ENCODE data around the gene ITPRIP.
A peak's percentile ranks its signal among the peaks of the same experiment; 100 is the strongest.

The ITPRIP gene

DNA sequence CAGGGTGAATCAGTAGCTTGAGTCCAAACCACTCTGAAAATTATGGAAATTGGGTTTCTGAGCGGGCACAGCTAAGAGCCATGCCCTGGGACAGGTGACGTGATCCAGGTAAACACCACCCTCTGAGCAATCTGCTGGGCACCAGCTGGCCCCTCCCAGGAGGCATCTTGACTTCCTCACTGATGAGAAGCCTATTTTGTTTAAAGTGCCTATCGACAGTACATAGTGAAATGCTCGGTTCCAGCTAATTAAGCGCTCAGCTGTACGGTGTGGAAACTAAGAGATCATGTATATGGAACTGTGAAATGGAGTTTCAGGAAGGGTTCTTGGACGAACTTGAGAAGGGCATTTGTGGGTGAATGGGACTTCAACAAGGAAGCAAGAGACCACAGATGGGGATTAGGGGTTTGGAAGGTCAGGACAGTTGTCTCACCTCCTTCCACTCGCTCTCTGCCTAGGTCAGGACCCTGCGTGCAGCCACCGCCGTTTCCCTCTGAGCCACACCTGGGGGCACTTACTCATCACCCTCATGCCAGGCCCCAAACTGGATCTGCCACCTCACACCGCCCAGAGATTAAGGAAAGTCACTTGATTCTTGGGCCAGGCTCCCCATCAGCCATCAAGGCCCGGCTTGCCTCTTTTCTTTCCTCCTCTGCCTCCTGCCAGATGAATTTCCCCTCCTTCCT, 3.2 kb downstream of the ITPRIP start:
- peak overlapping the region; percentile 98 for H3K4me3 ChIP-seq (ENCODE audit: low read depth, low read length)
- peak; percentile 42 for DNase-seq (ENCODE audit: low read depth)
- no peak for TF ChIP-seq CTCF (conservative IDR thresholded peaks at IDR 0.05; ENCODE audit: low read depth, low read length)

DNA sequence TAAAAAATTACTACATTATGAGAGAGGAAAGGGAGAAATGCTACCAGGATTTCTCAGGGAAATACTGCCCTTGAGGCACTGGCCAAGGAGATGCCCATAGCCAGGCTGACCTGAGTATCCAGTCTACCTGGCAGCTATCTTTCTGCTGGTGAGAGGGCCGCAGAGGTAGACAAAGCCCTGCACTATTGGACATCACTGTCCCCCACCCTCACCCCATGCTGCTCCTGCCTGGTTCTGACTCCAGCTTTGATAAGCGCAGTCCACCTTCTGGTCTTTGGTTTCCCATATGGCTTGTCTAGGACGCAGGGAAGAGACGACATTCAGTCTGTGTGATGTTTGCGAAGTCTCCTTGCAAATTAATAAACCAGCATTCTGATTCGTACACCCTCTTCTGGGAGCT, 3.7 kb downstream of the ITPRIP start:
- H3K4me3 ChIP-seq (ENCODE audit: low read depth, low read length), result peak overlapping the region; percentile 98
- no peak for TF ChIP-seq CTCF (conservative IDR thresholded peaks at IDR 0.05; ENCODE audit: low read depth, low read length)
- no peak for DNase-seq (ENCODE audit: low read depth)

- H3K4me3 ChIP-seq (ENCODE audit: low read depth, low read length), result peak overlapping the region; percentile 25
- no peak for TF ChIP-seq CTCF (conservative IDR thresholded peaks at IDR 0.05; ENCODE audit: low read depth, low read length)
- peak; percentile 28 for DNase-seq (ENCODE audit: low read depth)
These were observed 4.4 kb downstream of the ITPRIP start for GRCh38 chr10:104333728-104334373.

DNA sequence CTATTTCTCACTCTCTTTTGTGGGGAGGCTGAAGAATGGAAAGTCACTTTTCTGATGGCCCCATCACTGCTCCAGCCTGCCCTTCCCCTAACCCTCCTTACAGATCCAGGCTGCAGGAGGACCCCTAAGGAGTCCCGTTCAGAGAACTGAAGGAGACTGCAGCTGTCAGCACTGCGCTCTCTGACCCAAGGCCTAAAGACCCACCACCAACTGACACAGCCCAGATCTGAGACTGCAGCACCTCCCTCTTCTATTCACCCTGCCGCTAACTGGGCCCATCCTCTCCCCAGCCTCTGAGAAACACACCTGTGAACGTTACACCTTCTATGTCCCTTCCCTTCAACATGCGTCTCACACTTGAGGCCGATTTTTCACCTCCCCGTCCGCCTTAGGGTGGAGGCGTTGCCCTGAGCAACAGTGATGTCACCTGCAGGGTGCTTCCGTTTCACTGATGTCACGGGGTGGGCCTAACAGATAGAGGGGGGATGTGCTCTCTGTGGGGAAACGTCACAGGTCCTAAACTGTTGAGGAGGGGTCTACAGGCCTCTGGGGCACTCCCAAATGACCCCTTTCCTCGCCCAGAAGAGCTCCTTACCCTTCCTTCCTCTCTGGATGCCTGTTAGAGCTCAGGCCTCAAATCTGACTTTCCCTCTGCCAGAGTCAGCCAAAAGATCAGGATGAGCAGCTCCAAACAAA, 5.1 kb downstream of the ITPRIP start:
- peak; percentile 60 for DNase-seq (ENCODE audit: low read depth)
- H3K4me3 ChIP-seq (ENCODE audit: low read depth, low read length), result peak overlapping the region; percentile 1
- no peak for TF ChIP-seq CTCF (conservative IDR thresholded peaks at IDR 0.05; ENCODE audit: low read depth, low read length)

GRCh38 chr10:104332243-104333031, 5.8 kb downstream of the ITPRIP start:
- TF ChIP-seq CTCF (conservative IDR thresholded peaks at IDR 0.05; ENCODE audit: low read depth, low read length), result no peak
- peak; percentile 45 for DNase-seq (ENCODE audit: low read depth)
- H3K4me3 ChIP-seq (ENCODE audit: low read depth, low read length), result no peak overlapping the region

DNA sequence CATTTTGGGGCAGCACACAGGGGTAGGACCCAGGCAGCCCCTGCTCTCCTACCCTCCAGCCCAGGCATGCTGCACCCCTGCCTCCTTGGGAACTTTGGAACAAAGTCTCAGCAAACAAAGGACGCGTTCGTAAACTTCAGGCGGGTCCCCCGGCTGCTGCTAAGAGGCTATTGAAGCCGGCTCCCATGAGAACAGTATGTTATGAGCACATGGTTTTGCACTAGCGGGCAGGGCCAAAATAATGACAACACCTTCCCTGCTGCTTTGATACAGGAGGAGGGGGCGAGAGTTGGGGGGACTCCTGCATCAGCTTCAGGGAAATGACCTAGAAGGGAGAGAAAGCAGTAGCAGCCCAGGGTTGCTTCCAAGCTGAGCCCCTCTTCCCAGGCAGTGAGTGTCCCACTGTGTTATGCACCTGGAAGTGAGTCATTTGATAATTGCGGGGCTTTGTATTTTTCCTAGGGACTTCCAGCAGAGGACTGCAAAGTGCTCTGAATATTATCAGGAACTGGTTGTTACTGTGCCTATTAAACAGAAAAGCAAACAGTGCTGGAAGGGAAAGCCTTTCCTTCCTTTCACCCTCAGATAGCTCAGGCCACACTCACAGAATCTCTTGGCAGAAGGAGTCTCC, 6.9 kb downstream of the ITPRIP start:
- TF ChIP-seq CTCF (conservative IDR thresholded peaks at IDR 0.05; ENCODE audit: low read depth, low read length), result no peak
- DNase-seq (ENCODE audit: low read depth), result peak; percentile 76

More for the DNA sequence above, 6.9 kb downstream of the ITPRIP start:
- H3K4me3 ChIP-seq (ENCODE audit: low read depth, low read length), result peak overlapping the region; percentile 7
